Measurements from ENCODE around the gene TRIM46. TPM values are rescaled to one million over a fixed set of nuclear protein-coding genes. Genes with fewer than 3 reads are reported as not detected.

Gene TRIM46
- total and polyA plus RNA-seq, 2 of the 13 experiments (the other 11 are each of a cell fraction or from before 2014, with no cell fraction given): 0.04 to 0.09 TPM

DNA sequence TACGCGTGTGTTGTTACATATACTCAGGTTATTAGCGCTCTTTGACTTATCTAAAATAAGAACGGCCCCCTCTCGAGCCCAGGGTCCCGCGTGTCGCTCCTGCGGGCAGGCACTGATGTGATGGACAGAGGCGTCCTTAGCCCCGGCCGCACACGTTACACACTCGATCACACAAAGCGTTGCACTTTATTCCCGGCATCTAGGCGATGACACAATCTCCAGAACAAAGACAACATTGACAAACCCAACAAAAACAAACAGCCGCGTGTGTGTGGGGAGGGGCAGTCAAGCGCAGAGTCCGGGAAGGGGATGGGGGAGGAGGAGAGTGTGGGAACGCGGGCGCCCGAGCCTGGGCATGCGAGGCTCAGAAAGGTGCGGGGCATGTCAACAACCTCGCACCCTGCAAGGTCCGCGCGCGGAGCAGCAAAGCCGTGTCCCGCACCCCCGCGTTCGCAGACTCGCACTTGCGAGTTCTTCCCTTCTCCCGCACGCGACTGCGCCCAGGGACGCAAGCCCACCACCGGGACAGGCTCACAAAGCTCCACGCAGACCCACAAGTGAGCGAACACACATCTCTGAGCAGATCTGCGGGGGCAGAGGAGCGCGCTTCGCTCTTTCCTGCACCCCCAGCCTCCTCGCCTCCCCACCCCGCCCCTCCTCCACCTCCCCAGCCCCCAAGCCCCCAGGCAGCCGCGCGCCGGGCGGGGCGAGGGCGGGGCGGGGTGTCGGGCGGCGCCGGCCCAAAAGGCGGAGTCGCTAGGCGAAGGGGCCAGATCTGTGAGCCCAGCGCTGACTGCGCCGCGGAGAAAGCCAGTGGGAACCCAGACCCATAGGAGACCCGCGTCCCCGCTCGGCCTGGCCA, 46.3 kb upstream of the TRIM46 start, which contains the start of gene EFNA1 (continued):
- TF ChIP-seq ZNF260 (CRISPR knock-in tag; IDR thresholded peaks at IDR 0.05; ENCODE audit: borderline replicate concordance, low read depth): no peak
- peak; percentile 83 for TF ChIP-seq KLF6 (CRISPR knock-in tag; IDR thresholded peaks at IDR 0.05)
- TF ChIP-seq, protein P1, sequence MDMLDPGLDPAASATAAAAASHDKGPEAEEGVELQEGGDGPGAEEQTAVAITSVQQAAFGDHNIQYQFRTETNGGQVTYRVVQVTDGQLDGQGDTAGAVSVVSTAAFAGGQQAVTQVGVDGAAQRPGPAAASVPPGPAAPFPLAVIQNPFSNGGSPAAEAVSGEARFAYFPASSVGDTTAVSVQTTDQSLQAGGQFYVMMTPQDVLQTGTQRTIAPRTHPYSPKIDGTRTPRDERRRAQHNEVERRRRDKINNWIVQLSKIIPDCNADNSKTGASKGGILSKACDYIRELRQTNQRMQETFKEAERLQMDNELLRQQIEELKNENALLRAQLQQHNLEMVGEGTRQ (IDR thresholded peaks at IDR 0.05; ENCODE audit: low read depth, low read length): no peak
- TF ChIP-seq, protein P1 (CRISPR knock-in tag; IDR thresholded peaks at IDR 0.05; ENCODE audit: borderline replicate concordance): no peak
- TF ChIP-seq MBNL3 (CRISPR knock-in tag; conservative IDR thresholded peaks at IDR 0.05): no peak
- peak; percentile 28; the same call in 1 of the 2 replicates for TF ChIP-seq NFE2 (CRISPR knock-in tag; IDR thresholded peaks at IDR 0.05)
- TF ChIP-seq MLXIP (CRISPR knock-in tag; IDR thresholded peaks at IDR 0.05; ENCODE audit: borderline replicate concordance): no peak; the same call in 1 of the 2 replicates
- no peak for TF ChIP-seq ZNF775 (CRISPR knock-in tag; IDR thresholded peaks at IDR 0.05; ENCODE audit: borderline replicate concordance)
- TF ChIP-seq RAD21 (CRISPR knock-in tag; IDR thresholded peaks at IDR 0.05): peak; percentile 18
- TF ChIP-seq NFYB (CRISPR knock-in tag; IDR thresholded peaks at IDR 0.05): no peak; the same call in 1 of the 2 replicates
- TF ChIP-seq STAT5B (CRISPR knock-in tag; IDR thresholded peaks at IDR 0.05): 0 out of 2 replicates have a peak, but pooled peaks have one; percentile 5
- TF ChIP-seq ZNF772 (CRISPR knock-in tag; IDR thresholded peaks at IDR 0.05): no peak
- no peak for TF ChIP-seq NPAS2 (CRISPR knock-in tag; IDR thresholded peaks at IDR 0.05; ENCODE audit: borderline replicate concordance)
- TF ChIP-seq, protein P2, sequence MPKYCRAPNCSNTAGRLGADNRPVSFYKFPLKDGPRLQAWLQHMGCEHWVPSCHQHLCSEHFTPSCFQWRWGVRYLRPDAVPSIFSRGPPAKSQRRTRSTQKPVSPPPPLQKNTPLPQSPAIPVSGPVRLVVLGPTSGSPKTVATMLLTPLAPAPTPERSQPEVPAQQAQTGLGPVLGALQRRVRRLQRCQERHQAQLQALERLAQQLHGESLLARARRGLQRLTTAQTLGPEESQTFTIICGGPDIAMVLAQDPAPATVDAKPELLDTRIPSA (CRISPR knock-in tag; IDR thresholded peaks at IDR 0.05; ENCODE audit: borderline replicate concordance): no peak
- TF ChIP-seq ZNF138 (CRISPR knock-in tag; IDR thresholded peaks at IDR 0.05; ENCODE audit: low read depth): peak; percentile 19; the same call in 1 of the 2 replicates
- TF ChIP-seq, protein P3, sequence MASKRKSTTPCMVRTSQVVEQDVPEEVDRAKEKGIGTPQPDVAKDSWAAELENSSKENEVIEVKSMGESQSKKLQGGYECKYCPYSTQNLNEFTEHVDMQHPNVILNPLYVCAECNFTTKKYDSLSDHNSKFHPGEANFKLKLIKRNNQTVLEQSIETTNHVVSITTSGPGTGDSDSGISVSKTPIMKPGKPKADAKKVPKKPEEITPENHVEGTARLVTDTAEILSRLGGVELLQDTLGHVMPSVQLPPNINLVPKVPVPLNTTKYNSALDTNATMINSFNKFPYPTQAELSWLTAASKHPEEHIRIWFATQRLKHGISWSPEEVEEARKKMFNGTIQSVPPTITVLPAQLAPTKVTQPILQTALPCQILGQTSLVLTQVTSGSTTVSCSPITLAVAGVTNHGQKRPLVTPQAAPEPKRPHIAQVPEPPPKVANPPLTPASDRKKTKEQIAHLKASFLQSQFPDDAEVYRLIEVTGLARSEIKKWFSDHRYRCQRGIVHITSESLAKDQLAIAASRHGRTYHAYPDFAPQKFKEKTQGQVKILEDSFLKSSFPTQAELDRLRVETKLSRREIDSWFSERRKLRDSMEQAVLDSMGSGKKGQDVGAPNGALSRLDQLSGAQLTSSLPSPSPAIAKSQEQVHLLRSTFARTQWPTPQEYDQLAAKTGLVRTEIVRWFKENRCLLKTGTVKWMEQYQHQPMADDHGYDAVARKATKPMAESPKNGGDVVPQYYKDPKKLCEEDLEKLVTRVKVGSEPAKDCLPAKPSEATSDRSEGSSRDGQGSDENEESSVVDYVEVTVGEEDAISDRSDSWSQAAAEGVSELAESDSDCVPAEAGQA (IDR thresholded peaks at IDR 0.05; ENCODE audit: low read depth): peak; percentile 58; the same call in 1 of the 2 replicates
- TF ChIP-seq, protein P3 (CRISPR knock-in tag; IDR thresholded peaks at IDR 0.05; ENCODE audit: borderline replicate concordance): no peak
